ENCODE data around the gene LCN6.

Gene LCN6

DNA sequence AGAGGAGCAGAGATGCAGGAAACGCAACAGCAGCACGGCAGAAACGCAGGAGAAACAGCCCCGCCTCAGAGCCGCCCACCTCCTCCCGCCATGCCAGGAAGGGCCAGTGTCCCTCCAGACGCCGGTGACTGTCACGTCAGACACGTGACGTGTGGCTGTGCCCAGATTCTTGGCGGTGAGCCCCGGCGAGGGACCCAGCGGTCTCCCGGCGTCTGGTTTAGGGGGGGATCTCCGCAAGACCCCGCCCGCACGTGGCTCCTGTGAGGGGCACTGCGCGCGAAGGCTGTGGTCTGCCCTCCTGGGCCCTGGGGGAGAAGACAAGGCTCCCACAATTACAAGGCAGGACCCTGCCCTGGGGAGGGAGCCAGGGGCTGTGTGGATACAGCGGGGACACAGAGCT lies 12.1 kb upstream of the LCN6 start:
- Histone ChIP-seq H3K36me3 (ENCODE audit: low read length) (no peaks in the 10 kb centered on the region), H3K9me3 (ENCODE audit: insufficient read depth, low read length) (no peaks in the 10 kb centered on the region), H3K9ac (ENCODE audit: low read length) (no peak overlapping the region), H3K4me2 (ENCODE audit: low read depth, low read length, poor library complexity, severe bottlenecking) (no peak overlapping the region), H3K27ac (ENCODE audit: low read depth, low read length) (no peak overlapping the region), H3K79me2 (ENCODE audit: insufficient read depth, low read length) (no peaks in the 10 kb centered on the region), H3K27me3 (ENCODE audit: low read length) (no peaks in the 10 kb centered on the region), H2AFZ (ENCODE audit: low read depth, low read length, severe bottlenecking) (no peak overlapping the region), H3K4me3 (ENCODE audit: insufficient read depth, low read length, poor library complexity, severe bottlenecking) (no peak overlapping the region), H3F3A (ENCODE audit: insufficient read depth) (no peaks in the 10 kb centered on the region), H3K9me2 (replicated peaks; ENCODE audit: insufficient read depth, low read length) (no peaks in the 10 kb centered on the region), H4K20me1 (ENCODE audit: low read depth, low read length) (no peaks in the 10 kb centered on the region)
- no peak for TF ChIP-seq EZH2phosphoT487 (conservative IDR thresholded peaks at IDR 0.05; ENCODE audit: low read length)
- TF ChIP-seq, protein P1, sequence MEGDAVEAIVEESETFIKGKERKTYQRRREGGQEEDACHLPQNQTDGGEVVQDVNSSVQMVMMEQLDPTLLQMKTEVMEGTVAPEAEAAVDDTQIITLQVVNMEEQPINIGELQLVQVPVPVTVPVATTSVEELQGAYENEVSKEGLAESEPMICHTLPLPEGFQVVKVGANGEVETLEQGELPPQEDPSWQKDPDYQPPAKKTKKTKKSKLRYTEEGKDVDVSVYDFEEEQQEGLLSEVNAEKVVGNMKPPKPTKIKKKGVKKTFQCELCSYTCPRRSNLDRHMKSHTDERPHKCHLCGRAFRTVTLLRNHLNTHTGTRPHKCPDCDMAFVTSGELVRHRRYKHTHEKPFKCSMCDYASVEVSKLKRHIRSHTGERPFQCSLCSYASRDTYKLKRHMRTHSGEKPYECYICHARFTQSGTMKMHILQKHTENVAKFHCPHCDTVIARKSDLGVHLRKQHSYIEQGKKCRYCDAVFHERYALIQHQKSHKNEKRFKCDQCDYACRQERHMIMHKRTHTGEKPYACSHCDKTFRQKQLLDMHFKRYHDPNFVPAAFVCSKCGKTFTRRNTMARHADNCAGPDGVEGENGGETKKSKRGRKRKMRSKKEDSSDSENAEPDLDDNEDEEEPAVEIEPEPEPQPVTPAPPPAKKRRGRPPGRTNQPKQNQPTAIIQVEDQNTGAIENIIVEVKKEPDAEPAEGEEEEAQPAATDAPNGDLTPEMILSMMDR (IDR thresholded peaks at IDR 0.05; ENCODE audit: insufficient read depth, low read length, poor library complexity, severe bottlenecking), result no peak

DNA sequence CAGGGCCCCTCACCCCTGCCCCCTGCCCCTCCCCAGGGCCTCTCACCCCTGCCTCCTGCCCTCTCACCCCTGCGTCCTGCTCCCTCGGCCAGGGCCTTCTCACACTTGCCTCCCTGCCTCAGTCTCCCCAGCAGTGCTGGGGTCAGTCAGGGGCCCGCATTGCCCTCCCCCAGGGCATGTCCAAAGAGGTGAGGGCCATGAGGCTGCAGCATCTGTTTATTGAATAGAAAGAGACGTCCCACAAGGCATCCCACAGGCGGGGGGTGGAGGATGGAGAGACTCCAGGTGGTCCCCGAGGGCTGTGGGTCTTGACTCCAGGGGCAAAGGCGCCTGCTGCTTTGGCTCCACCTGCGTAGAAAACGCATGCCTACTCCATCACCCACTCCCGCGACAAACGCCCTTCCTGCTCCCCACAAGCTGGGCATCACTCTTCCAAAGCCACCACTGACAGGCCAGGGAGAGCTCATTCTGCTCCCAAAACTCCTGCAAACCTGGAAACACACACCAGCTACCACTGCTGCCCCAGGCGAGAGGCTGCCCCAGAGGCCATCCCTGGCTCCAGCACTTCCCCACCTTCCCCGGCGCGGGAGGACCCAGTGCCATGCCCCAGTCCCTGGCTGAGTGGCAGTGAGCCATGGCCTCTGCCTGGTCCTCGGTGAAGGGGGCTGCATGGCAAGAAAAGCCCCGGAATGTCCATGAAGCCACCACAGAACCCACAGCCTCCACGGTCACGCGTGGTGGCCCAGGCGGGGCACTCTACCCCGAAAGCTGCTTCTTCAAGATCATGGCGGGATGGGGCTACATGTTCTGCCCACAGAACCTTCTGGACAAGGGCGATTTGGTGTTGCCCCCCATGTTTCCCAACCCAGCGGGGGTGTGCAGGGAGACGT lies 11.4 kb upstream of the LCN6 start:
- Histone ChIP-seq H3K9me2 (replicated peaks; ENCODE audit: insufficient read depth, low read length) (no peaks in the 10 kb centered on the region), H3K9ac (ENCODE audit: low read length) (no peak overlapping the region), H4K20me1 (ENCODE audit: low read depth, low read length) (no peaks in the 10 kb centered on the region), H3F3A (ENCODE audit: insufficient read depth) (no peaks in the 10 kb centered on the region), H3K27me3 (ENCODE audit: low read length) (no peaks in the 10 kb centered on the region), H3K4me2 (ENCODE audit: low read depth, low read length, poor library complexity, severe bottlenecking) (no peak overlapping the region), H3K9me3 (ENCODE audit: insufficient read depth, low read length) (no peaks in the 10 kb centered on the region), H3K79me2 (ENCODE audit: insufficient read depth, low read length) (no peaks in the 10 kb centered on the region), H2AFZ (ENCODE audit: low read depth, low read length, severe bottlenecking) (no peak overlapping the region), H3K36me3 (ENCODE audit: low read length) (no peaks in the 10 kb centered on the region), H3K4me3 (ENCODE audit: insufficient read depth, low read length, poor library complexity, severe bottlenecking) (no peak overlapping the region), H3K27ac (ENCODE audit: low read depth, low read length) (no peak overlapping the region)
- TF ChIP-seq, protein P1 (IDR thresholded peaks at IDR 0.05; ENCODE audit: insufficient read depth, low read length, poor library complexity, severe bottlenecking), result no peak
- TF ChIP-seq EZH2phosphoT487 (conservative IDR thresholded peaks at IDR 0.05; ENCODE audit: low read length), result no peak

DNA sequence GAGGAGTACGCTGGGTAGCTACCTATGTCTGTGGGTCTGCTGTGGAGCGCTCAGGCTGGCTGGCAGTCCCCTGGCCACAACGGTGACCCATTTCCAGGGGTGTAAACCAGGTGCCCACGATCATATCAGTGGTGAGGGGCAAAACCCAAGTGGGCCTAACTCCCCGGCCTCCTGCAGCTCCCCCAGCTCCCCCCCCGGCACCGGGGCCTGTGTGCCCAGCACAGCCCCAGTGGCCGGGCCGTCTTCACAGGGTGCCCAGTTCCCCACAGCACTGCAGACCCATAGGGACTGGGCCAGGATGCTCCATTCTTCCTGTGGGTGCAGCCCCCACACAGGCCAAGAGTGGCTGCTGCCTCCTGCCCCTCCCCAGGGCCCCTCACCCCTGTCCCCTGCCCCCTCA lies 10.7 kb upstream of the LCN6 start:
- Histone ChIP-seq H4K20me1 (ENCODE audit: low read depth, low read length) (no peaks in the 10 kb centered on the region), H3K36me3 (ENCODE audit: low read length) (no peaks in the 10 kb centered on the region), H3F3A (ENCODE audit: insufficient read depth) (no peaks in the 10 kb centered on the region), H2AFZ (ENCODE audit: low read depth, low read length, severe bottlenecking) (no peak overlapping the region), H3K9me2 (replicated peaks; ENCODE audit: insufficient read depth, low read length) (no peaks in the 10 kb centered on the region), H3K27ac (ENCODE audit: low read depth, low read length) (no peak overlapping the region), H3K27me3 (ENCODE audit: low read length) (no peaks in the 10 kb centered on the region), H3K9ac (ENCODE audit: low read length) (no peak overlapping the region), H3K4me3 (ENCODE audit: insufficient read depth, low read length, poor library complexity, severe bottlenecking) (no peak overlapping the region), H3K9me3 (ENCODE audit: insufficient read depth, low read length) (no peaks in the 10 kb centered on the region), H3K79me2 (ENCODE audit: insufficient read depth, low read length) (no peaks in the 10 kb centered on the region), H3K4me2 (ENCODE audit: low read depth, low read length, poor library complexity, severe bottlenecking) (no peak overlapping the region)
- no peak for TF ChIP-seq EZH2phosphoT487 (conservative IDR thresholded peaks at IDR 0.05; ENCODE audit: low read length)
- TF ChIP-seq, protein P1 (IDR thresholded peaks at IDR 0.05; ENCODE audit: insufficient read depth, low read length, poor library complexity, severe bottlenecking), result no peak

Data from SU-DHL-6 (cell line).